Uterus (tissue), 4 donors: Measurements from ENCODE around the gene GDF7. TPM values are rescaled to one million over a fixed set of nuclear protein-coding genes. Genes with fewer than 3 reads are reported as not detected.

Source experiments
- DNase-seq, 2 donors: peaks; one replicate each; pipeline ENCODE4 v3.0.0-alpha.2; 2019 to 2020
- H3K27ac ChIP-seq, 2 donors: fragments of 200-600 bp; sonication (generic); 1 replicate in 1 of 2; 2 replicates in 1 of 2; pipeline ENCODE4 v1.5.1; 2016 to 2018
- H3K27me3 ChIP-seq, 2 donors: fragments of 200-600 bp; sonication (generic); one replicate each; pipeline ENCODE4 v1.5.1; 2018 to 2019; ENCODE audit warnings: control low read depth in 1 of 2
- H3K36me3 ChIP-seq, 2 donors: fragments of 200-600 bp; sonication (generic); one replicate each; pipeline ENCODE4 v1.5.1; 2019; ENCODE audit warnings: control low read depth in 1 of 2
- H3K4me1 ChIP-seq, 2 donors: fragments of 200-600 bp; sonication (generic); one replicate each; pipeline ENCODE4 v1.5.1; 2018 to 2019; ENCODE audit warnings: control low read depth in 1 of 2
- H3K4me3 ChIP-seq, 2 donors: fragments of 200-600 bp; sonication (generic); 1 replicate in 1 of 2; 2 replicates in 1 of 2; pipeline ENCODE4 v1.5.1; 2018 to 2019; ENCODE audit warnings: mild to moderate bottlenecking in 1 of 2
- H3K9me3 ChIP-seq, 2 donors: fragments of 200-600 bp; sonication (generic); one replicate each; pipeline ENCODE4 v1.5.1; 2019; ENCODE audit warnings: control low read depth in 1 of 2
- POLR2A ChIP-seq, 2 donors: fragments of 450-650 bp; IDR thresholded peaks; one replicate each; pipeline ENCODE4 v1.6.1; 2016; ENCODE audit warnings: antibody characterized with exemption in 2 of 2, mild to moderate bottlenecking in 1 of 2, moderate library complexity in 1 of 2
- intact Hi-C: fragments of 100-400 bp; cut with DNase I; formaldehyde crosslinking; loops from one replicate; pipeline ENCODE4 v1.15.1; 2023; ENCODE audit warnings: low total_unique reads
- total RNA-seq, 4 donors: library from RNA; depleted of rRNA in 3 of 4; stranded (reverse); fragments of >200 nt in 3 of 4; gene quantifications; one replicate each; pipeline versions ENCODE4 v1.1.0 to v1.2.4, GENCODE V29; 2014 to 2023
- TF ChIP-seq, protein P1 (sequence below), 4 experiments: fragments of 200-600 bp in 2 of 4; fragments of 450-650 bp in 2 of 4; sonication (generic) in 2 of 4; IDR thresholded peaks; one replicate each; pipeline ENCODE4 v1.5.1; 2016 to 2019; ENCODE audit warnings: antibody characterized with exemption in 4 of 4, mild to moderate bottlenecking in 2 of 4, moderate library complexity in 1 of 4
- donor health status: DM: yes; HTN: yes; CAD: no.

GDF7 gene
- total RNA-seq, 4 donors from 2014 or later: 1.5 to 45.6 (median 5.4) TPM

DNA sequence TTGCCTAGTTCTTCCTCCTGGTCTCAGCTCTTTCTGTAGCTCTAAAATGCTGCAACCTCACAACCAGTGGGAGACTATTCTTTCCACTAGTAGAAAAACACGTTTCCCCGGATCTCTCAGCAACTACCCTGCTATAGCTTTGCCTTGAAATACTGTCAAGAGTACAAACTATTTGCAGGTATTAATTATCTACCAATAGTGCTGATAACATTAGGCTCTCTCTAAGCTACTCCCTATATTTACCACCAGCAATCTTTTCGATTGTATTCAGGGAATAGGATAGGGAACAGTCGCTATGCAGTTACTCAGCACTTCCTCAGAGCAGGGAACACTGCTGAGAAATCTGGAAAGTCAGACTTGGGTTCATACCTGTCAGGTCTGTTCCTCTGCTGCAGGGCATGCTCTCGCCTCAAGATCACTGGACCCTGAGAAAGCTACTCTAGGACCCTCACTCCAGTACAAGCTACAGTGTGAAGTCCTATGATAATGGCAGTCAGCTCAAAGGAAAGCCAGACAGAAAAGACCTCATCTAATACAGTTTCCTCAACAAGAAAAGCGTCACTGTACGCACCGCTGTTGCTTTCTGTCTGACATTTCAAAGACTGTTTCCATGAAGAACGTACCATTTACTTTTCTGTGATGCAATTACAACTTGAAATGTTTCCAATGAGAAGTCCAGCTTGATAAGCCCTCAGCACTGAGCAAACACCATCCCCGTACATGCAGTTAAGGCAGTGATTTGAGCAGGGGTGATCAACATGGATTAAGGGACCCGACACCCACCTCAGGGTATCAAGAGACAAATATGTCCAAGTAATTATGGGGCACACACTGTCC is 22.7 kb downstream of the GDF7 start:
- Histone ChIP-seq H3K27ac (no peak overlapping the region), H3K9me3 (no peaks in the 10 kb centered on the region), H3K27me3 (no peaks in the 10 kb centered on the region), H3K4me1 (no peaks in the 10 kb centered on the region), H3K36me3 (no peaks in the 10 kb centered on the region), H3K4me3 (no peak overlapping the region)
- DNase-seq: no peak
- intact Hi-C loops: no loop called here
- TF ChIP-seq POLR2A (IDR thresholded peaks at IDR 0.05): no peak
- TF ChIP-seq, protein P1, sequence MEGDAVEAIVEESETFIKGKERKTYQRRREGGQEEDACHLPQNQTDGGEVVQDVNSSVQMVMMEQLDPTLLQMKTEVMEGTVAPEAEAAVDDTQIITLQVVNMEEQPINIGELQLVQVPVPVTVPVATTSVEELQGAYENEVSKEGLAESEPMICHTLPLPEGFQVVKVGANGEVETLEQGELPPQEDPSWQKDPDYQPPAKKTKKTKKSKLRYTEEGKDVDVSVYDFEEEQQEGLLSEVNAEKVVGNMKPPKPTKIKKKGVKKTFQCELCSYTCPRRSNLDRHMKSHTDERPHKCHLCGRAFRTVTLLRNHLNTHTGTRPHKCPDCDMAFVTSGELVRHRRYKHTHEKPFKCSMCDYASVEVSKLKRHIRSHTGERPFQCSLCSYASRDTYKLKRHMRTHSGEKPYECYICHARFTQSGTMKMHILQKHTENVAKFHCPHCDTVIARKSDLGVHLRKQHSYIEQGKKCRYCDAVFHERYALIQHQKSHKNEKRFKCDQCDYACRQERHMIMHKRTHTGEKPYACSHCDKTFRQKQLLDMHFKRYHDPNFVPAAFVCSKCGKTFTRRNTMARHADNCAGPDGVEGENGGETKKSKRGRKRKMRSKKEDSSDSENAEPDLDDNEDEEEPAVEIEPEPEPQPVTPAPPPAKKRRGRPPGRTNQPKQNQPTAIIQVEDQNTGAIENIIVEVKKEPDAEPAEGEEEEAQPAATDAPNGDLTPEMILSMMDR (IDR thresholded peaks at IDR 0.05): no peak

DNA sequence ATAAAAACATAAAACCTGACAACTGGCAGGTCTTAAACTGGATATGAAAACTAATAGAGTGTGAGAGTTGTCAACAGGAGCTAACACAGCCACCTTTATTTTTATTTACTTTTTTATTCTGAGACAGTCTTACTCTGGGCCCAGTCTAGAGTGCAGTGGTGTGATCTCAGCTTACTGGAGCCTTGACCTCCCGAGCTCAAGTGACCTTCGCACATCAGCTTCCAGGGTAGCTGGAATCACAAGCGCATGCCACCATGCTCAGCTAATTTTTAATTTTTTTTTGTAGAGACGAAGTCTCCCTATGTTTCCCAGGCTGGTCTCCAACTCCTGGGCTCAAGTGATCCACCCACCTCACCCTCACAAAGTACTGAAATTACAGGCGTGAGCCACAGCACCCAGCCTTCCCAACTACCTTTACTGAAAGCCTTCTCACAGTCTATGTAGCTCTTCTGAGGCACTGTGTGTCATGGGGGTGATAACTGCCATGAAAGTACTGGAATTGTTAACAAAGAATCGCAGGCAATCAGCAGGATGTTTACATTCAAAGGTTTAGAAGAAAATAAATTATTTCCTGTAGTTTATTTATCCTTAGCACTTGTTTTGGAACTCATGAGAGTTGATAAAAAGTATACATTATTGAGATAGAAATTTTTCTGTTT is 24.3 kb downstream of the GDF7 start:
- no peak for DNase-seq
- no peak overlapping the region for H3K4me3 ChIP-seq
- no peaks in the 10 kb centered on the region for H3K27me3 ChIP-seq
- H3K4me1 ChIP-seq: no peaks in the 10 kb centered on the region
- H3K9me3 ChIP-seq: no peaks in the 10 kb centered on the region
- TF ChIP-seq, protein P1 (IDR thresholded peaks at IDR 0.05): no peak
- TF ChIP-seq POLR2A (IDR thresholded peaks at IDR 0.05): no peak
- H3K36me3 ChIP-seq: no peaks in the 10 kb centered on the region
- H3K27ac ChIP-seq: no peak overlapping the region
- intact Hi-C loops: no loop called here

DNA sequence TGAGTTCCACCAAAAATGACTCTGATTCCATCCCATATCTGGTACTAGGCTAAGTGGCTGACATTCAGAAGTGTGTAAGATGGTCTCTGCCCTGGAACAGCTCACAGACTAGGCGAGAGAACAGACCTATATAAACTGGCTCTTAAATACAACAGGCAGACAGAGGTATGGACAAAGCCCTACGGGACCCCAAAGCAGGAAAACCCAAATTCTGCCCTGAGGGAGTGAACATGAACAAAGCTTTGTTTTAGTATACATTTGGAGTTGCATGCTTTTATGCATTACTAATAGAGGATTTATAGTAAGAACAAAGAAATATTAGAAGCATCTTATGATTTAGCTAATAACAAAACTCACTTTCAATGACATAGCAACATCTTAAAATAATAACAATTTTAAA is 25.1 kb downstream of the GDF7 start:
- no peak for DNase-seq
- TF ChIP-seq POLR2A (IDR thresholded peaks at IDR 0.05): no peak
- TF ChIP-seq, protein P1 (IDR thresholded peaks at IDR 0.05): no peak
- no peaks in the 10 kb centered on the region for H3K27me3 ChIP-seq
- no peak overlapping the region for H3K4me3 ChIP-seq
- H3K36me3 ChIP-seq: no peaks in the 10 kb centered on the region
- intact Hi-C loops: no loop called here
- H3K4me1 ChIP-seq: no peaks in the 10 kb centered on the region
- H3K9me3 ChIP-seq: no peaks in the 10 kb centered on the region
- no peak overlapping the region for H3K27ac ChIP-seq

DNA sequence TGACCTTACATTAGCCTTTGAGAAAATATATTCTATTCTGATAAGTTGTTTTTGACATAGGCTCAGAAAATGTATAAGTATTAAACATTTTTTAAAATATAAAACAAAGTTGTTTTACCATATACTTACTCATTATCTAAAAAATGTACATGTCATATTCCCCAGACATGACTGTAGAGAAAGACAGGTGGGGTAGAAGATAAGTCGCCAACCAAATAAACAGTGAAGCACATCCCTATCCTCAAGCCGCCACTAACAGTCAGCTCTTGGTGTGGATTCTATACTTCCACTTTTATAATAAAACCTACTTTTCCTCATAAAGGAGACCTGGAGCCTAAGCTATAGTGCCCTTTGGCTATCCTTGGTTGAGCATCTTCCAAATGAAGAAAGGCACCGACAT is 26.4 kb downstream of the GDF7 start:
- H3K36me3 ChIP-seq: no peaks in the 10 kb centered on the region
- no peak overlapping the region for H3K27ac ChIP-seq
- no peaks in the 10 kb centered on the region for H3K9me3 ChIP-seq
- DNase-seq: no peak
- H3K4me1 ChIP-seq: no peaks in the 10 kb centered on the region
- H3K4me3 ChIP-seq: no peak overlapping the region
- H3K27me3 ChIP-seq: no peaks in the 10 kb centered on the region
- intact Hi-C loops: no loop called here
- TF ChIP-seq, protein P1 (IDR thresholded peaks at IDR 0.05): no peak
- no peak for TF ChIP-seq POLR2A (IDR thresholded peaks at IDR 0.05)

DNA sequence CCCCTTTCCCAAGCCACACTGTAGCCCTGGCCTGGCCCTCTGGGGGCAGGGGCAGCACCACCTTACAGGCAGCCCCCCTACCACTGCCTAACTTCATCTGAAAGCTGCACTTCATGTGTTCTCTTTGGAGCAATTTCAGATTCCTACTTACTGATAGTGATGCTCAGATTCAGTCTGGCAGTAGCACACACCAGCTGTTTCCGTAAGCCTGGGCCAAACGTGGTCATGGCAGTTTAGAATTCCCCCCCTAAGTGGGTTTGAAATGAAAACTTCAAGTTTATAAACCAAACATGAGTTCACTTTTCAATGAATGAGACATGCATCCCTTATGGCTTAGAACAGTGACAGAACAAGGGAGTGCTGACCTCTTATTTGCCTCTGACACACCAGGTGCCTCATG is 29.4 kb downstream of the GDF7 start:
- Histone ChIP-seq H3K9me3 (no peaks in the 10 kb centered on the region), H3K27ac (no peak overlapping the region), H3K27me3 (no peaks in the 10 kb centered on the region), H3K4me1 (no peaks in the 10 kb centered on the region), H3K36me3 (no peaks in the 10 kb centered on the region), H3K4me3 (no peak overlapping the region)
- intact Hi-C loops: no loop called here
- TF ChIP-seq, protein P1 (IDR thresholded peaks at IDR 0.05): no peak
- TF ChIP-seq POLR2A (IDR thresholded peaks at IDR 0.05): no peak
- no peak for DNase-seq
